HG03139 (cell line): Measurements from ENCODE around the gene ATL1.
A peak's percentile ranks its signal among the peaks of the same experiment; 100 is the strongest.
"Not testable (repeated sequence)": the region's sequence is repeated elsewhere in the genome, so short reads cannot be mapped to it uniquely, and the experiment has no call there.

ENCODE experiments used
- ATAC-seq: cut with Tn5 transposase; IDR thresholded peaks from one replicate; pipeline ENCODE4 v1.9.1; 2021; ENCODE audit not compliant: unreplicated experiment

Gene ATL1

GRCh38 chr14:50649691-50650090 is 89.7 kb downstream of the ATL1 start:
- no peak for ATAC-seq

DNA sequence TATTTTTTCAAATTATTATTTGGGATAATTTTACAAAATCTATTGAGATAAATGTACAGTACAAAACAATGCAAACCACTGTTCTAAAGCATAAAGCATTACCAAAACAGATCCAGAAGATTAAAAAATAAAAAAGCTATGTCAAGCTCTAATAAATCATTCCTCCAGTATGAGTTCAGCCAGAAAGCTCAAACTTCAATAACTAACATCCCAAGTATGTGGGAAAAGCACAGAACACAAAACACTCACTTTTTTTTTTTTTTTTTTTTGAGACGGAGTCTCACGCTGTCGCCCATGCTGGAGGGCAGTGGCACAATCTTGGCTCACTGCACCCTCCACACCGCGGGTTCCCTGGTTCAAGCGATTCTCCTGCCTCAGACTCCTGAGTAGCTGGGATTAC is 96.8 kb downstream of the ATL1 start:
- ATAC-seq = no peak

DNA sequence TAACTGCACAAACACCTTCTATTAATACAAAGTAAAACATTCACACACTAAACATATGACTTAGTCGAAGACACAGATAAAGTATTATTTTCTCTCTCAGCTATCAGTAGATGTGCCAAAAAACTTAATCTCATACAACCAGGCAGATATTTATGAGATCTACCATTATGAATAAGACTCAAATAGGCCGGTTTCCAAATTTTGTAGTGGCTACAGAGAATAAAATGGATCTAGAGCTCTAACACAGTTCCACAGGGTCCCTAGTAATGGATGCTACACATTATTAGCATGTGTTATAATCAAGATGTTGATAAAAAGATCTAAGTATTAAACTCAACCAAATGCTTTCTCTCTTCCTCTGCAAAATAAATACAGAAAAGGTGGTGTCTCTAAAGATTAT is 97.8 kb downstream of the ATL1 start:
- ATAC-seq = no peak

GRCh38 chr14:50658203-50658602 is 98.3 kb downstream of the ATL1 start:
- no peak for ATAC-seq

DNA sequence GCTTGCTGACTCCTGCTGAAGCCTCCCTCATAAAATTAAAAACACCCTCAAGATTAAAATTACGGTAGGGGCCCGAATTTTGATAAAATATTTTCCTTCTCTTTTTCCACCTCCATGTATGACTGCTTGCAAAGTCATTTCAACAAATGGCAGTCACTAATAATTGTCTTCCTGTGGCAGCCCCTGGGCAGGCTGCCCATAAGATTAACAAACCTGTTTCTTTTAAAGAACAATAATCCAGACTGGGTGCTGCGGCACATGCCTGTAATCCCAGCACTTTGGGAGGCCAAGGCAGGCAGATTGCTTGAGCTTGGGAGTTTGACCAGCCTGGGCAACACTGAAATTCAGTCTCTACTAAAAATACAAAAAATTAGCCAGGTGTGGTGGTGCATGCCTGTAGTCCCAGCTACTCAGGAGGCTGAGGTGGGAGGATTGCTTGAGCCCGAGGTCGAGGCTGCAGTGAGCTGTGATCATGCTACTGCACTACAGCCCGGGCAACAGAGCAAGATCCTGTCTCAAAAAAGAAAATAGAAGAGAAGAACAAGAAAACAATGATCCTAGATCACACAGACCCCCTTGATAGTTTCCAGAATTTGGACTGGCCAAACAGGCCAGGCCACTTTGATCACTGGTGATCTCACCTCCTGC is 99.5 kb downstream of the ATL1 start:
- ATAC-seq = no peak

- not testable (repeated sequence) for ATAC-seq
Observed at GRCh38 chr14:50664579-50664978, 104.6 kb downstream of the ATL1 start.

- not testable (repeated sequence) for ATAC-seq
Observed at GRCh38 chr14:50665300-50665699, 105.4 kb downstream of the ATL1 start.

DNA sequence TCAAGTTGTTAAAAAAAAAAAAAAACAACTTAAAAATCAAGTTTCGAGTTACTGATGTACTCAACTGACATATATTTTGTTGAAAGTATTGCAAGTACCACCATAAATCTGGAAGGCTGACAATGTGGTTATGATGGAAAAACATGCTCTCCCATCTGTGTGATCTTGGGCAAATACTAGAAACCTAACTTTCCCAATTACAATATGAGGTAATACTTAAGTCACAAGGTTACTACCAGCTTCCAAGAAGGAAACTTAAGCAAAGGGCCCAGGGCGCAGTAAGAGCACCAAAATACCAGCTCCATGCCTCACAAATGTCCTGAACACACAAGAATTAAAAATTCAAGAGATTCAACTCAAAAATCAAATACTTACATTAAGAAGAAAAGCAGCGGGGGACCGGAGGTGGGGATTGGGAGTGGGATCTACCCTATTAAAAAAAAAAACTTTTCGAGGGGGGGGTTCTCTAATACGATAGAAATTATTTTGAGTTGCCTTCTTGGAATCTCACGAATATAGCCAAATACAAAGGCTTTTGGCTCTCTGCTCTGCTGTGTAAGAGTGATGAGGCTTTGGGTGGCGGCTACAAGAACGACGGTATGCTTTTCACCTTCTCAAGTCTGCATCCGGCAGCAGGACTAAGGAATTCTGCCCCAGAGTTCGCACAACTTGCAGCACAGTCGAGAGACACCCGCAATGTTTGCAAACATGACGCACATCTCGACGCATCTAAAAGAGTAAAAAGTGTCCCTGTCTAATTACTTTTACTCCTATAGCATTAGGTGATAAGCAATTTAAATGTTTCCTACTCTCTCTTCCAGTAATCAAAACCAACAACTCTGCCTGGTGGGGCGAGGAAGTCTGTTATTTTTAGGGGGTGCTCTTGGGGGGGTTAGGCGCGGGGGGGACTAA is 107.1 kb downstream of the ATL1 start:
- no peak for ATAC-seq

DNA sequence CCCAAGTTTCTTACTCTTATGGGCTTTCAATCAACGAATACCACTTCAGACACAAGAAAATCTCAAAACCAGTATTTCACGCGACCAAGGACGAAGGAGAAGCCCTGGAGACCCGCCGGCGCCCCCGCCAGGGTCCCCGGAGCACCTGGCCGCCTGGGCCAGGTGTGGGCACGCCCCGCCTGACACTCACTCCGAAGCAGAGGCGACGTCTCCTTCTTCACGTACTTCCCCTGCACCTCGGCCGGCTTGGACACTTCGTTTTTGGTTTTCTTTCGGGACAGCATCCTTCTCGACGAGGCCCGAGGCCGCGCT is 107.7 kb downstream of the ATL1 start:
- ATAC-seq = peak; percentile 39

DNA sequence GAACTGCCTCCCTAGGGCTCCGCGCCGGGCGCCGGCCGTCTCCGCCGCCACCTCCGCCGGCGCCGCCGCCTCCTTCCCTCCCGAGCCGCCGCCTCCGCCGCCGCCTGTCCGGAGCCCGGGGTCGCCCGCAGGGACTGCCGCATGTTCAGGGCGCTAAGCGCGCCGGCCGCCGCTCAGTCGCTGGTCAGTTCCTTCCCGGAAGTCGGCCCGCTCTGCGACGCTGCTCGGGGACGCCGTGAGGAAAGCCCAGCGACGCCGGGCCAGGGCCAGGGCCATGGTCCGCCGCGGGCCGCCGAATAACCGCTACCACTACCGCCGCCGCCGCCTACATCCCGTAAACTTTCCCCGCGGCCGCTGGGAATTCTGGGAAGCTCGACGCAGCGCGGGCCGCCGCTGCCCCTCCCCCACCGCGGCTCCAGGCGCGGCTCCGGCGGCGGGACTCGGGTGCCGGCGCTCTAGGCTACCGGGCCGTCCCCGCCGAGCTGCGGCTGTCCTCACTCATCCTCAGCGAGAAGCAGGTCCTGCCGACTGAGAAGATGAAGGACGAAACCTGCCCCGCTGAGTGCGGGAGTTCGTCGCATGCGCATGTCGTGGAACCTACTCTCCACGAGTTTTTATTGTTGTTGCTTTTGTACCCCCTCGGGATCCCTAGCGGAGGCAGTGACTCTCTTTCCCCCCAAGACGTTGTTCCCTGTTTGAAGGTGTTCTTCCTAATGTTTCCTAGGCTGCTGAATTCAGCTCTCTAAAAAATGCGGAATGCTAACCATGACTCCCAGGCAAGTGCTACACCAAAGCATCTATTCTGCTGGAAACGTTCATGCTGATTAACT is 108.3 kb downstream of the ATL1 start, which contains the start of gene SAV1:
SAV1 (minus strand) TSS at position 311 of the 830 bp plus-strand sequence. CDS start 339 bp downstream, outside the sequence.
- ATAC-seq = peak; percentile 52

DNA sequence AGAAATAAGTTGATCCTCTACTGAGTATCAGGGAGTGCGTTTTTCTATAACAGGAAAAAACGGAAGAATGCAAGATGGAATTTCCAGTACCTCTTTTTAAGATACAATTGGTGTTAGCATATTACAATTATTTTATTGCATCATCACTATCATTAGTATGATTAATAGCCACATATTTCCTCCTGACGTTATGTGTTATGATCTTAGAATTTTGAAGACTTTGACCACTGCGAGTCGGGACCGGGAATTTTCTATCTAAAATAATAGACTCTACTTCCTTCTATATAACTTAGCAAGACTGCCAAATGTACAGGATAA is 108.8 kb downstream of the ATL1 start:
- ATAC-seq = no peak

GRCh38 chr14:50669441-50669986 is 109.6 kb downstream of the ATL1 start:
- no peak for ATAC-seq

DNA sequence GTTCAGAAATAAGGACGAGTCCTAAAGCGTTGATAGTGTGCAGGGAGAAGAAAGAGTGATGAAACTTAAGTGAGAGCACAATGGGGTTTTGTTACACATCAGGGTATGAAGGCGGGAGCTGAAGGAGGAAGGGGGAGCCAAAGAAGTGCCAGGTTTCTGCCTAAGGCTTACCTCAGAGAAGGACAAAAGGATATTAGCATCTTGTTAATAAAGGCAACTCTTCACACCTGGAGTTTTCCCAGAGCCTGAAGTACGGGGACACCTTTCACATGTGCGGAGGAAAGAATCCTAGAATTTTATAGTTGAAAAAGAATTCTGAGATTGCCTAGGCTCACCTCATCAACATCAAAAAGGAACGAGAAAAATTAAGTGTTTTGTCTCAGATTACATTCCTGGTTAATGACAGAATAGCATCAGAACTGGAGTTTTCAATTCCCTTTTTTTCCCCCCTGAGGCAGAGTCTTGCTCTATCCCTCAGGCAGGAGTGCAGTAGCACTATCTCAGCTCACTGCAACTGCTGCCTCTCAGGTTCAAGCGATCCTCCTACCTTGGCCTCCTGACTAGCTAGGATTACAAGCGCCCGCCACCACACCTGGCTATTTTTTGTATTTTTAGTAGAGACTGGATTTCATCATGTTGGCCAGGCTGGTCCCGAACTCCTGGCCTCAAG is 110.4 kb downstream of the ATL1 start:
- no peak for ATAC-seq

DNA sequence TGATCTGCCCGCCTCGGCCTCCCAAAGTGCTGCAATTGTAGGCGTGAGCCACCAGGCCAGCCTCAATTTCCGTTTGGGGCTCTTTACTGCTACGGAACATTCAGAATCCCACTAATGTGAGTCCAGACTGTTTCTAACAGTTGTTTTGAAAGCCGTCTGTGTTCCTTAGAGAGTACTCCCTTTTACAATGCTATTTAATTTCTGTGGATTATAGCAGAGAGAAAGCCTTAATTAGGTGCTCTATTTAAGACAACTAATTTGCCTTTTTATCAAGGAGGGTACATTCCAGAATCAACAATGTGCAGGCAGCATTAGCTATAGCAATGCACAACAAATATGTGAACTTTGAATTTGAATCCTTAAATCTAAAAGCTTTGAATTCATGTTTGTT is 110.9 kb downstream of the ATL1 start:
- no peak for ATAC-seq

- ATAC-seq = no peak
Observed at GRCh38 chr14:50675597-50675996, 115.7 kb downstream of the ATL1 start.

DNA sequence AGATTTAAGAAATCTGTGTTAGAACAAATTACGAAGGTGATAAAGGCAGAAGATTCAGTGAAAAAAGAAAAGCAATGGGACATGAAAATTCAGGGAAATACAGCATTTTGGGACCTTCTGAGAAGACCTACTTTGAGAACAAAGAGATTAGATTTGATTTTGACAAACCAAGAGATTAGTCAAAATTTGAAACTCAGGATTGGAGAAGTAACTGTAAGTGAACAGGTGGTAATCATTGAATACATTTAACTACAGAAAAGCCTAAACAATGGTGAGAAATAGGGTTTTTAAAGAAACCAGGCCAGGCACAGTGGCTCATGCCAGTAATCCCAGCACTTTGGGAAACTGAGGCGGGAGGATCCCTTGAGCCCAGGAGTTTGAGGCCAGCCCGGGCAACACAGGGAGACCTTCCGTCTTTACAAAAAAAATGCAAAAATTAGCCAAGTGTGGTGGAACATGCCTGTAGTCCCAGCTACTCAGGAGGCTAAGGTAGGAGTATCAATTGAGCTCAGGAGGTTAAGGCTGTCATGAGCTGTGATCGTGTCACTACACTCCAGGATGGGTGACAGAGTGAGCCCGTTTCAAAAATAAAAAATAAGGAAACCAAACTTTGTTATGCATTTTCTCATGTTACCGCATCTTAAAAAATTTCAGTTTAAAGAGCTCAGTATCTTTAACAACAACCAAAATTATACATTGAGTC is 117.0 kb downstream of the ATL1 start:
- no peak for ATAC-seq

GRCh38 chr14:50677527-50678063 is 117.7 kb downstream of the ATL1 start:
- ATAC-seq = no peak

DNA sequence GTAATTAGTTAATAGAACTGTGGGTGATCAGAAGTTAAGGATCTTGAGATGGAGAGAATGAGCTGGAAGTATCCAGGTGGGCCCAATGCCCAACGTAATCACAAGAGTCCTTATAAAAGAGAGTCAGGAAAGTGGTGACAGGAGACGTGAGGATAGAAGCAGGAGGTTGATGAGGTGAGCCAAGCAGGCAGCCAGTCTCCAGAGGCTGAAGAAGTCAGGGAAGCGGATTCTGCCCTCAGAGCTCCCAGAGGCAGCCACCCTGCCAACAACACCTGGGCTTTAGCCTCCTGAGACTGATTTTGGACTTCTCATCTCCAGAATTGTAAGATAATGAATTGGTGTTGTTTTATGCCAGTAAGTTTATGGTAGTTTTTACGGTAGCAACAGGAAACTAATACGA is 118.2 kb downstream of the ATL1 start:
- no peak for ATAC-seq

- no peak for ATAC-seq
Observed at GRCh38 chr14:50679674-50680073, 119.7 kb downstream of the ATL1 start.
